Neural cell (in vitro differentiated cells): ENCODE measurements around the gene VEZF1.

Experiments used
- CTCF ChIP-seq: fragments of 450-650 bp; IDR thresholded peaks from 2 replicates; pipeline ENCODE4 v1.5.1; 2014; ENCODE audit warnings: antibody characterized with exemption, mild to moderate bottlenecking, moderate library complexity; ENCODE audit not compliant: poor library complexity, severe bottlenecking
- EZH2 ChIP-seq: fragments of 200-600, 300-800 bp; shearing (Covaris generic), sonication (generic); IDR thresholded peaks from 2 replicates; pipeline ENCODE4 v1.6.1; 2014; ENCODE audit warnings: antibody characterized with exemption, low read length, borderline replicate concordance, mild to moderate bottlenecking; ENCODE audit not compliant: insufficient read depth, poor library complexity, severe bottlenecking
- POLR2AphosphoS5 ChIP-seq: IDR thresholded peaks from 2 replicates; pipeline ENCODE4 v1.6.1; 2012
- TAF1 ChIP-seq: IDR thresholded peaks from 2 replicates; pipeline ENCODE4 v1.6.1; 2012; ENCODE audit warnings: low read depth

GRCh38 chr17:57937492-57937891 is 50.6 kb downstream of the VEZF1 start:
- TF ChIP-seq TAF1 (no peak), CTCF (no peak), EZH2 (no peak), POLR2AphosphoS5 (no peak)
